GM18858 (cell line): ENCODE results near the gene GATB.
"Not testable (repeated sequence)": the region's sequence is repeated elsewhere in the genome, so short reads cannot be mapped to it uniquely, and the experiment has no call there.

Experiments
- ATAC-seq: cut with Tn5 transposase; IDR thresholded peaks from one replicate; pipeline ENCODE4 v1.9.1; 2021; ENCODE audit not compliant: unreplicated experiment

GATB gene

GRCh38 chr4:151736361-151736760 is 24.4 kb downstream of the GATB start:
- ATAC-seq, result no peak

GRCh38 chr4:151731670-151732069 is 29.1 kb downstream of the GATB start:
- ATAC-seq, result not testable (repeated sequence)

GRCh38 chr4:151729731-151730559 is 30.9 kb downstream of the GATB start:
- ATAC-seq, result no peak

DNA sequence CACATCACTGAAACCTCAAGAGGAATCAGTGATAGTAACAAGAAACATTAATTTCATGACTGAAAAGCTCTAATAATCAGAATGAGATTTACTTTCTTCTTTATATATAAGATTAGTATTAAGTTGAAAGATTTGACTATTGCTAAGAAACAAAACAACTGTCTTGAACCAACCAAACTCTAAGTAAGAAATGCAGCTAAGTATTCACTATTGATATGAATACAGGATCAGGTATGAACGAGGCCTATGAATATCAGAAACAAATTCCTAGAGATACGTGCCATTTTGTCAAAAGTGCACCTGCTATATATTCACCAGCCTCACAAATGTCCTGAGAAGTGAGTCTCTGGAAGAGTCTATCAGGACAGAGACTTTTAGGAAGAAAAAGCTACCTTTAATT is 32.1 kb downstream of the GATB start:
- no peak for ATAC-seq

DNA sequence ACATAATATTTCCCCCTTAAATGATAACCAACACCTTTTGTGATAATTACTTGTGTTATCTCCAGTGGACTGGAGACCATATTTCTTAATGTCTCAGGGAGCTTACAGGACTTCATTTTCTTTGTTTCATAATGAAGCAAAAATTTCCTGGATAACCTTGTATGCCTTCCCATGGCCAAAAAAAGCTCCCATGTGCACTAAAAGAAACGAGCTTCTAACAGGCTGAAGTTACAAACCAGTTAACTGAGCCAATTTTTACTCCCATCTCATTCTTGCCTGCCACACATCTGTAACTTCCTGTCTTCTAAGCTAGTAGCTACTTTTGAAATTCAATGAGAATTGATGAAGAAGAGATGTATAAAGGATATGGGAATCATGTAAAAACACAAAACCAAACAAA is 32.8 kb downstream of the GATB start:
- ATAC-seq, result no peak

- no peak for ATAC-seq
These were observed 33.4 kb downstream of the GATB start for GRCh38 chr4:151727365-151727764.

- ATAC-seq, result no peak
These were observed 35.7 kb downstream of the GATB start for GRCh38 chr4:151725087-151725486.

GRCh38 chr4:151721916-151722315 is 38.9 kb downstream of the GATB start:
- ATAC-seq, result no peak

- no peak for ATAC-seq
These were observed 39.3 kb downstream of the GATB start for GRCh38 chr4:151721466-151721865.

DNA sequence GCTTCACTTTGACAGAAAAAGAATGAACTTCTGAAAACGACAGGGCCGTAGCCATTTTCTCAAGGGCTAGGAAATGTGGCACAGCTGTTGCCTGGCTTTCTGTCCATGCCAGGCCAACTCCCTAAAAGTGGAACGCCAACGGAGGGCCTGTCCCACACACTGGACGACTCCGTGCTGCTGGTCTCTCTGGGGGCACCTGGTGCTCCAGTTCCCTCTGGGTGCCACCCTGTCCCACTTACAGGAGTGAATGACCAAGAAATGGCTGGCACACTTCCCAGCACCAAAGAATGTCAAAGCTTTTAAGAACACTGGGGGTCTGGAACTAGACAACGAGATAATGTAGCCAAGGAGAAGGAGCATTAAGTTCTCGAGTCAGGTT is 40.9 kb downstream of the GATB start:
- ATAC-seq, result no peak

- ATAC-seq, result no peak
These were observed 41.5 kb downstream of the GATB start for GRCh38 chr4:151718984-151719955.

GRCh38 chr4:151717909-151718628 is 42.7 kb downstream of the GATB start:
- ATAC-seq, result no peak

DNA sequence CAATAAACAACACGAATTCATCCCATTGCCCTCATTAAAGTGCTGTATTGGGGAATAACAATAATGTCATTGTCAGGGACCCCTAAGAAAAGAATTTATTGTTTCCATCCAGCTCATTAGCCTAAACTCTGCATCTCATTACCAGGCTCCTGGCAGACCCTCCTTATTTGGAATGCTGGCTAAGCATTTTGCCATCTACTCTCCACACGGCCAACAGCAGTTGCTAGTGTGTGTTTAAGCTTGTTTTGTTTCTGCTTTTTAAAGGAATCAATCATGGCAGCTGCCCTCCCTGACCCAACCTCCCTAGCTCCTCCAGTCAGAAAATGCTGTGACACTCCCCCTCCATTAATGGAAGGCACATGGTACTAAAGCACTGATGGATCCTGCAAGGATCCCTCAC is 43.5 kb downstream of the GATB start:
- no peak for ATAC-seq

DNA sequence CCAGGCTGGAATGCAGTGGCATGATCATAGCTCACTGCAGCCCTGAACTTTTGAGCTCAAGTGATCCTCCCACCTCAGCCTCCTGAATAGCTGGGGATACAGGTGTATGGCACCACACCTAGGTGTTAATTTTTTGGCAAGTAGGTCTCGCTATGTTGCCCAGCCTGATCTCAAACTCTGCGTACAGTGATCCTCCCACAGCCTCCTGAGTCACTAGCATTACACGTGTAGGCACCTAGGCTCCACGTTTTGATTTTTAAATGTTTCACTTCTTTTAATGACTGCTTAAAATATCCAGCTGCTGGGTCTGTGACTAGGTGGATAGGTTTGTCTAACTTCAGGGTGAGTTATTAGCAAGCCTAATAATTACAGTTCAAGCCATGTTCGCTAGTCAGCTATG is 44.5 kb downstream of the GATB start:
- ATAC-seq, result no peak

DNA sequence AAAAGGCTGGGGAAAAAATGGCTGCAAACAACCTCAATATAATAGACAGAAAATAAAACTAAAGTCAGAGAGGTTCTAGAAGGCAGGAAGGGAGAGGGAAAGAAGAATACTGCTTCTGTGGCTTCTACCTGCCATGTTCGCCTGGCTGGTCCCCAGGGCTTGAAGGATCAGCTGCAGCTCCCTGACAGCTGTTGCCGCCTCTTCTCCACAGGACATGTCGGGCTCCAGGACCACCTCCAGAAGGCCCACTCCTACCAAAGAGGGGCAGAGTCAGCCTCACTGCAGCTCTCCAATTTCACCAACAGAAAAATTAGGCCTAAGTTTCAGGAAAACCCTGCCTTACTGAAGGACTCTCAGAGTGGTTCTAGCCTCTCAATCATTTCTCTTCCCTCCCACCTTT is 44.9 kb downstream of the GATB start:
- no peak for ATAC-seq

GRCh38 chr4:151712777-151713176 is 48.0 kb downstream of the GATB start:
- no peak for ATAC-seq

DNA sequence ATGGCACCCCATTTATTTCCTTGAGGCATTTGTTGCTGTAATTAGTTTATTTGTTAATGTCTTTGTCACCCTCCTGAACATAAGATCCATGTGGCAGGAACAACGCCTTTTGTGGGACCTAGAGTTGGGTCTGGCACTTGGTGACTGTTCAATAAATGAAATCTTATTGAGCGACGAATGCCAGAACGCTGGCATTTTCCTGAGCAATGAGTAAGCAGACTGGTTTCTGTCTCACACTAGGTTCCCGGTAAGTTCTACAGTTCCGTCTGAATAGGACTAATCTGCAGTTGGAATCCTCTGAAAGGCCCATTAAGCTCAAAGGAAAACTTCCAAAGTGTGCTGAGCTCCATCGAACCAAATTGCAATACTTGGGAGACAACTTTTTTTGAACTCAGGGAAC is 49.2 kb downstream of the GATB start:
- ATAC-seq, result no peak

DNA sequence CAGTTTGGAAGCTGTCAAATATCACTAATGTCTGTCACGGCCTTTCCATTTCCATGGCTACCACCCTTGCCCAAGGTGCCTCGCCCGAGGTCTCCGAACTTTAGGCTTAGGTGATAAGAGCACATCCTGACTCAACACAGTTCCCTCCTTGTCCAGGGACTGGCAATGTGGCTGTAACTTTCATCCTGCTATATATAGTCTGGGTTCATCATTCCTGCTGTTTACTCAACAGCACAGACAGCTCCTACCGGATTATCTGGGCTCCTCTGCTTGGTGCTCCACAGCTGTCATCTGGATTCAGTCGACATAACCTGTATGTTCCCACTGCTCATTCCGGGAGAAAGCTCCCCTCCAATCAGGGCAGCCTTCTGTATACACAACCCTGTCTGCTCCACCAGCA is 51.2 kb downstream of the GATB start:
- ATAC-seq, result no peak

DNA sequence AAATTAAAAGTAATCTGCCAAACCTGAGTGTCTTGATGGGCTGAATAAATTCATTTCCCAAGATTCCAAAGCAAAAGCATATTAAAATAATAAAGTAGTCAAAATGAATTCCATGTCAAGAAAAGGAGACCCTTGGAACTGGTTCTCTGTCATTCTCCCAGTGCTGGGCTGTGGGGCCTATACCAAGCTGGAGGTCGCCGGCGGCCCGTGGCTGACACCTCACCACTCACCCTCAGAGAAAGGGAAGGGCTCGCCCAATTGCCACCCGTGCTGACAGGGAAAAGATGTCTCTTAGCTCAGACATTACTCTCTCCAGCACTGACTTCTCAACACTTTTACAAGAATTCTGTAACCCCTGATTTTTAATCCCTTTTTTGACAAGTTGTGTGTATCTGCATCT is 51.7 kb downstream of the GATB start:
- ATAC-seq, result no peak

DNA sequence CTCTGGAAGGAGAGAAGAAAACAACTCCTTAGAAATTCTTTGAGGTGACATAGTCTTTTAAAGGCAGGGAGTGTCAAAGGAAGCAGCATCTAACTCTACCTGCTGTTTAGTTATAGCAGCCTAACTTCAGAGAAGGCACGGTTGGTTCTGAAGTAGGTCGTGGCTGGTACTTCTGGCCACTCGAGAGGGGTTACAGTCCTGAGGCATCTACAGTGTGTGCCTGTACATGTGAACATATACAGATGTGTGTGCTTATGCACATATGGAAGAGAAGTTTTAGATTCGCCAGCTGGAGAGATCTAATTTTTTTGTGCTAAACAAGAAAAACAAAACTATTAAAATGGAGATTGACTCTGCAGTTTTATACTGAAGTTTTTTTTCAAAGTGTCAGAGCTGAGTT is 52.7 kb downstream of the GATB start:
- ATAC-seq, result no peak

DNA sequence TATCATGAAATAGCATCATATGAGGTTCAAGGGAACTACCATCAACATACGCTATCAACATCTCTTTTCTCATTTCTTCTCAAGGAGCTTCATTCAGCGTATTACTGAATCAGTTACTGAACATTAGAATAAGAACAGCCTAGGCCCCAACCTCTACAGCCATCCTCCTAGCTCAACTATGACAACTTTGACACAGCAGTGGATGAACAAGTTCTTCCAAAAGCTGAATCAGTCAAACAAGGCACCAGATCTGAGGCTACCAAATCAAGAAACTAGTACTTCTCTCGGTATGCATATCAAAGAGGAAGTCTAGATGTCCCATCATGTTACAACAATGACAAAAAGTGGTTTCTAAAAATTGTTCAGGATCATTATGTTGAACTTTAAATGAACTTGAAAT is 57.4 kb downstream of the GATB start:
- ATAC-seq, result no peak
